SK-N-SH (cell line): ENCODE data around the gene NYNRIN. TPM values are rescaled to one million over a fixed set of nuclear protein-coding genes. Genes with fewer than 3 reads are reported as not detected.

Experiments
- CTCF ChIA-PET: fragments of 300-600, 350-600 bp; formaldehyde crosslinking; extraction: SDS; loops from one replicate; lab custom pipeline; 2021; lab: Yijun Ruan, JAX
- POLR2A ChIA-PET: fragments of 350-600 bp; sonication (Branson Sonifier 250); formaldehyde crosslinking; extraction: SDS; loops from one replicate; lab custom pipeline; 2020; ENCODE audit warnings: antibody characterized with exemption, inconsistent platforms; lab: Yijun Ruan, JAX
- DNase-seq: peaks from one replicate; pipeline ENCODE4 v3.0.0; 2012
- H2AFZ ChIP-seq: fragments of 200-600 bp; sonication (generic); 2 replicates; pipeline ENCODE4 v1.8.1; 2016; ENCODE audit warnings: antibody characterized with exemption, mild to moderate bottlenecking, low read depth
- H3F3A ChIP-seq: fragments of 200-600 bp; sonication (generic); replicated peaks from 2 replicates; pipeline ENCODE3; 2016; ENCODE audit warnings: antibody characterized with exemption, mild to moderate bottlenecking; ENCODE audit not compliant: insufficient read depth
- H3K27ac ChIP-seq, 2 experiments: fragments of 200-500 bp in 1 of 2; fragments of 200-600 bp in 1 of 2; sonication (Bioruptor generic) in 1 of 2; sonication (generic), shearing (Covaris generic) in 1 of 2; 2 replicates each; pipeline versions ENCODE4 v1.5.1 to v1.6.1; 2014 to 2016; ENCODE audit warnings: low read depth in 2 of 2, inconsistent platforms in 1 of 2, low read length in 1 of 2, mild to moderate bottlenecking in 1 of 2, mixed read lengths in 1 of 2
- H3K27me3 ChIP-seq: fragments of 200-600 bp; sonication (generic), shearing (Covaris generic); 2 replicates; pipeline ENCODE4 v1.6.1; 2016; ENCODE audit warnings: mixed run types; ENCODE audit not compliant: insufficient read depth
- H3K36me3 ChIP-seq, 2 experiments: fragments of 200-500 bp in 1 of 2; fragments of 200-600 bp in 1 of 2; sonication (Bioruptor generic) in 1 of 2; sonication (generic) in 1 of 2; replicated peaks in 1 of 2; 2 replicates each; pipeline versions ENCODE3 to v1.5.1; 2014 to 2016; ENCODE audit warnings: low read length in 1 of 2, mild to moderate bottlenecking in 1 of 2; ENCODE audit not compliant: insufficient read depth in 2 of 2, control insufficient read depth in 1 of 2
- H3K4me1 ChIP-seq, 2 experiments: fragments of 200-500 bp in 1 of 2; fragments of 200-600 bp in 1 of 2; sonication (Bioruptor generic) in 1 of 2; sonication (generic), shearing (Covaris generic) in 1 of 2; 2 replicates each; pipeline versions ENCODE4 v1.5.1 to v1.6.1; 2014 to 2016; ENCODE audit warnings: low read depth in 1 of 2, low read length in 1 of 2, mixed run types in 1 of 2; ENCODE audit not compliant: insufficient read depth in 2 of 2, control insufficient read depth in 1 of 2
- H3K4me2 ChIP-seq: fragments of 200-600 bp; sonication (generic), shearing (Covaris generic); 2 replicates; pipeline ENCODE4 v1.6.1; 2017; ENCODE audit warnings: mixed run types
- H3K4me3 ChIP-seq, 2 experiments: fragments of 200-500 bp in 1 of 2; fragments of 200-600 bp in 1 of 2; sonication (Bioruptor generic) in 1 of 2; sonication (generic), shearing (Covaris generic) in 1 of 2; 2 replicates each; pipeline versions ENCODE4 v1.5.1 to v1.8.1; 2014 to 2016; ENCODE audit warnings: low read depth in 2 of 2, inconsistent platforms in 1 of 2, low read length in 1 of 2, mild to moderate bottlenecking in 1 of 2, mixed read lengths in 1 of 2, moderate library complexity in 1 of 2
- H3K79me2 ChIP-seq: fragments of 200-600 bp; sonication (generic); 2 replicates; pipeline ENCODE4 v1.8.1; 2017; ENCODE audit warnings: mild to moderate bottlenecking; ENCODE audit not compliant: insufficient read depth
- H3K9ac ChIP-seq: fragments of 200-600 bp; sonication (generic); 2 replicates; pipeline ENCODE4 v1.6.1; 2017; ENCODE audit warnings: mixed run types
- H3K9me2 ChIP-seq: fragments of 200-600 bp; sonication (generic); 2 replicates; pipeline ENCODE4 v1.6.1; 2017; ENCODE audit warnings: mixed run types
- H3K9me3 ChIP-seq: fragments of 200-600 bp; sonication (generic); 2 replicates; pipeline ENCODE4 v1.6.1; 2017; ENCODE audit warnings: mixed run types, mild to moderate bottlenecking, moderate library complexity
- H4K20me1 ChIP-seq: fragments of 200-600 bp; sonication (generic); 2 replicates; pipeline ENCODE4 v1.6.1; 2017; ENCODE audit warnings: mild to moderate bottlenecking, mixed run types; ENCODE audit not compliant: insufficient read depth
- CHD2 ChIP-seq: fragments of 150-350 bp; IDR thresholded peaks from 2 replicates; pipeline ENCODE4 v1.6.1; 2018; ENCODE audit warnings: low read length; ENCODE audit not compliant: partially characterized antibody
- CTCF ChIP-seq: fragments of 200-600 bp; sonication (generic); IDR thresholded peaks from 2 replicates; pipeline ENCODE4 v1.6.1; 2017; ENCODE audit warnings: antibody characterized with exemption, mild to moderate bottlenecking, moderate library complexity
- EP300 ChIP-seq, 2 experiments: IDR thresholded peaks; 2 replicates each; pipeline versions ENCODE4 v1.4.0 to v1.6.1; 2012; ENCODE audit warnings: borderline replicate concordance in 1 of 2, low read depth in 1 of 2, low read length in 1 of 2
- EZH2phosphoT487 ChIP-seq: fragments of 200-600 bp; sonication (generic); IDR thresholded peaks from 2 replicates; pipeline ENCODE4 v1.6.1; 2017; ENCODE audit warnings: low read depth, mixed run types, mild to moderate bottlenecking, antibody characterized with exemption, moderate library complexity, borderline replicate concordance
- FOXJ3 ChIP-seq: sonication (generic); formaldehyde crosslinking; IDR thresholded peaks from 2 replicates; pipeline ENCODE4 v1.5.1; 2020; ENCODE audit warnings: mild to moderate bottlenecking, missing genetic modification reagents
- GABPA ChIP-seq: IDR thresholded peaks from 2 replicates; pipeline ENCODE4 v1.4.0; 2012; ENCODE audit warnings: low read depth, mild to moderate bottlenecking
- GATA2 ChIP-seq: sonication (generic); formaldehyde crosslinking; IDR thresholded peaks from 2 replicates; pipeline ENCODE4 v1.5.0; 2020; ENCODE audit warnings: mild to moderate bottlenecking, missing genetic modification reagents
- JUND ChIP-seq: IDR thresholded peaks from 2 replicates; pipeline ENCODE4 v1.4.0; 2012
- MAX ChIP-seq: IDR thresholded peaks from 2 replicates; pipeline ENCODE4 v1.4.0; 2012; ENCODE audit warnings: low read depth
- NRF1 ChIP-seq: IDR thresholded peaks from 2 replicates; pipeline ENCODE4 v1.6.1; 2012; ENCODE audit warnings: low read depth, mild to moderate bottlenecking, low read length
- PBX3 ChIP-seq: IDR thresholded peaks from 2 replicates; pipeline ENCODE4; 2012
- POLR2AphosphoS5 ChIP-seq: IDR thresholded peaks from 2 replicates; pipeline ENCODE4 v1.6.1; 2012; ENCODE audit warnings: low read depth, low read length
- RCOR1 ChIP-seq: fragments of 150-350 bp; IDR thresholded peaks from 2 replicates; pipeline ENCODE4 v1.6.1; 2017; ENCODE audit warnings: antibody characterized with exemption, low read length
- REST ChIP-seq: IDR thresholded peaks from 2 replicates; pipeline ENCODE4 v1.6.1; 2012; ENCODE audit warnings: mild to moderate bottlenecking, low read depth, low read length, moderate library complexity
- SMC3 ChIP-seq: IDR thresholded peaks from 2 replicates; pipeline ENCODE4 v1.6.1; 2012; ENCODE audit warnings: low read depth, low read length, improper control_type of control experiment
- TCF12 ChIP-seq: IDR thresholded peaks from 2 replicates; pipeline ENCODE4 v1.4.0; 2012
- TEAD4 ChIP-seq: IDR thresholded peaks from 2 replicates; pipeline ENCODE4 v1.4.0; 2012; ENCODE audit warnings: mild to moderate bottlenecking, borderline replicate concordance; ENCODE audit not compliant: insufficient read depth
- WGBS: methylation state at CpG from one replicate; pipeline ENCODE4 v1.1.6; 2017; ENCODE audit warnings: low lambda C conversion rate; 5-methylcytosine and 5-hydroxymethylcytosine counted together
- polyA plus RNA-seq, 3 experiments: library from polyadenylated mRNA; depleted of rRNA; stranded (reverse); fragments of >200 nt; gene quantifications; 2 replicates each; pipeline ENCODE4 v1.2.3, GENCODE V29; 2012

The NYNRIN gene
- polyA plus RNA-seq, 1 of the 3 experiments (the other 2 are of a cell fraction), result 4.8 TPM

- no peak overlapping the region for H3K4me3 ChIP-seq
- no peaks in the 10 kb centered on the region for H3K79me2 ChIP-seq
- peaks cover 0 to 24% of the 10 kb centered on the region in 2 experiments; a peak in 1 of 4 replicates for H3K4me1 ChIP-seq
- peak overlapping the region; percentile 7; the same call in 1 of the 2 replicates for H3K4me2 ChIP-seq
- H3F3A ChIP-seq, result peaks cover 7% of the 10 kb centered on the region
- H2AFZ ChIP-seq, result no peak overlapping the region
- H3K36me3 ChIP-seq, result peaks cover 0 to under 1% of the 10 kb centered on the region in 2 experiments
- H3K27ac ChIP-seq, result no peak overlapping the region
- no peaks in the 10 kb centered on the region for H3K9me2 ChIP-seq
- H3K9me3 ChIP-seq, result no peaks in the 10 kb centered on the region
- ChIA-PET POLR2A (no interaction called here), CTCF (interaction anchor here (2.8 to 5.8 kb wide), 4 partner anchors 27 to 70 kb away, joined by 11 to 38 read pairs (median 30); partner anchors contain the start of genes CBLN3 and KHNYN)
- no peaks in the 10 kb centered on the region for H4K20me1 ChIP-seq
- WGBS, result 41% methylated on average over 7 of the region's 7 CpGs
- H3K9ac ChIP-seq, result no peak overlapping the region
- H3K27me3 ChIP-seq, result no peaks in the 10 kb centered on the region
- no peak for TF ChIP-seq TEAD4
- no peak for TF ChIP-seq FOXJ3
- TF ChIP-seq GATA2 (CRISPR knock-in tag), result no peak
- TF ChIP-seq PBX3, result no peak; the same call in 1 of the 2 replicates
- peak; percentile 40; the same call in 1 of the 2 replicates for TF ChIP-seq TCF12
- TF ChIP-seq SMC3, result no peak
- DNase-seq, result no peak
Observed at GRCh38 chr14:24403294-24403998, 4.6 kb downstream of the NYNRIN start.

GRCh38 chr14:24404814-24405213 lies 6.0 kb downstream of the NYNRIN start:
- H3K4me2 ChIP-seq, result no peak overlapping the region
- no peak overlapping the region for H3K4me3 ChIP-seq
- ChIA-PET CTCF (interaction anchor here (2.8 to 5.8 kb wide), 4 partner anchors 26 to 72 kb away, joined by 11 to 38 read pairs (median 26); partner anchors contain the start of genes CBLN3 and KHNYN), POLR2A (no interaction called here)
- H3K36me3 ChIP-seq, result peaks cover 0 to 4% of the 10 kb centered on the region in 2 experiments
- H3K27me3 ChIP-seq, result no peaks in the 10 kb centered on the region
- H4K20me1 ChIP-seq, result no peaks in the 10 kb centered on the region
- TF ChIP-seq GABPA, result no peak
- no peak for TF ChIP-seq NRF1
- no peak for TF ChIP-seq CHD2
- no peak for TF ChIP-seq JUND
- no peak for TF ChIP-seq SMC3
- no peak for TF ChIP-seq EP300 (IDR thresholded peaks at IDR 0.05; ENCODE audit: borderline replicate concordance in 1 of 2, low read depth in 1 of 2, low read length in 1 of 2)
- TF ChIP-seq PBX3, result no peak
- no peak for TF ChIP-seq CTCF
- TF ChIP-seq MAX, result no peak
- TF ChIP-seq EZH2phosphoT487, result no peak
- no peak for TF ChIP-seq RCOR1
- no peak for TF ChIP-seq REST
- TF ChIP-seq FOXJ3, result no peak
- no peak for TF ChIP-seq POLR2AphosphoS5
- H3K79me2 ChIP-seq, result no peaks in the 10 kb centered on the region
- no peak overlapping the region for H3K27ac ChIP-seq
- 91% methylated on average over 4 of the region's 4 CpGs for WGBS
- no peak overlapping the region for H2AFZ ChIP-seq
- no peaks in the 10 kb centered on the region for H3K9me2 ChIP-seq
- no peaks in the 10 kb centered on the region for H3K9me3 ChIP-seq
- H3F3A ChIP-seq, result peaks cover 7% of the 10 kb centered on the region
- peaks cover 0 to 17% of the 10 kb centered on the region in 2 experiments; a peak in 1 of 4 replicates for H3K4me1 ChIP-seq
- H3K9ac ChIP-seq, result no peak overlapping the region
- no peak for DNase-seq
